GM21825 (cell line): ENCODE results near the gene BRD9.
A peak's percentile ranks its signal among the peaks of the same experiment; 100 is the strongest.
"Not testable (repeated sequence)": the region's sequence is repeated elsewhere in the genome, so short reads cannot be mapped to it uniquely, and the experiment has no call there.

ENCODE experiments used
- ATAC-seq: cut with Tn5 transposase; IDR thresholded peaks from one replicate; pipeline ENCODE4 v1.9.1; 2021; ENCODE audit warnings: mild to moderate bottlenecking, moderate library complexity; ENCODE audit not compliant: unreplicated experiment

BRD9 gene

DNA sequence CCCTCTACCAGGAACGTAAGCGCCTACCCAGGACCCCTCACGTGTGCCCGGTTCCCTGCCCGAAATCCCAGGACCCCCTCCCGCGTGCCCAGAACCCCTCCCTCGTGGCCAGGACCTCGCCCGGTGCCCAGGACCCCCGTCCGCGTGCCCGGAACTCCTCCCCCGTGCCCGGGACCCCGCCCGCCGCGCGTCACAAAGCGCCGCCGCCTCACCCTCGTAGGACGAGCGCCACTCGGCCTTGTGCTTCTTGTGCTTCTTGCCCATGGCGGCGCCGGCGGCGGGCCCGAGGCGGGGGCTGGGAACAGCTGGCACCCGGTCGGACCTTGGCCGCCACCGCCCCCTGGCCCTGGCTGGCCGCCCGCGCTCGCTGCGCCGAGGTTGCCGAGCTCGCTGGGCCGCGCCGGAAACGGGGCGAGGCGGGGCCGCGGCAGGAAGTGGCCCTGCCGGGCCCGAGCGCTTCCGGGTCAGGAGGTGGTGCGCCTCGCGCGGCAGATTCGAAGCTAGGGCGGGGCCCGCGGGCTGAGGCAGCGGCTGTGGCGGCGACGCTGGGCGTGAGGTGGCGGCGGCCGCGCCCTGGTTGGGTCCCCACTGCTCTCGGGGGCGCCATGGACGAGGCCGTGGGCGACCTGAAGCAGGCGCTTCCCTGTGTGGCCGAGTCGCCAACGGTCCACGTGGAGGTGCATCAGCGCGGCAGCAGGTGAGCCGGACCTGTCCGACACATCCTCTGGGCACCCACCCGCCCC lies at the start of gene BRD9, which contains the start of gene TRIP13:
BRD9 (minus strand) TSS at position 408 of the 743 bp plus-strand sequence; CDS start at position 264, 144 bp downstream.
TRIP13 (plus strand) TSS at position 491 of the 743 bp plus-strand sequence; CDS start at position 606, 115 bp downstream.
- ATAC-seq = peak; percentile 93

DNA sequence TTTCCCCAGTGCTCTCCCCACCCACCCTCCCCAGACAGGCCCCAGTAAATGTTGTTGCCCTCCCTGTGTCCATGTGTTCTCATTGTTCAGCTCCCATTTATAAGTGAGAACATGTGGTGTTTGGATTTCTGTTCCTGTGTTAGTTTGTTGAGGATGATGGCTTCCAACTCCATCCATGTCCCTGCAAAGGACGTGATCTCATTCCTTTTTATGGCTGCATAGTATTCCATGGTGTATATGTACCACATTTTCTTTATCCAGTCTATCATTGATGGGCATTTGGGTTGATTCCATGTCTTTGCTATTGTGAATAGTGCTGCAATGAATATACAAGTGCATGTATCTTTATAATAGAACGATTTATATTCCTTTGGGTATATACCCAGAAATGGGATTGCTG lies 48.1 kb upstream of the BRD9 start:
- not testable (repeated sequence) for ATAC-seq

DNA sequence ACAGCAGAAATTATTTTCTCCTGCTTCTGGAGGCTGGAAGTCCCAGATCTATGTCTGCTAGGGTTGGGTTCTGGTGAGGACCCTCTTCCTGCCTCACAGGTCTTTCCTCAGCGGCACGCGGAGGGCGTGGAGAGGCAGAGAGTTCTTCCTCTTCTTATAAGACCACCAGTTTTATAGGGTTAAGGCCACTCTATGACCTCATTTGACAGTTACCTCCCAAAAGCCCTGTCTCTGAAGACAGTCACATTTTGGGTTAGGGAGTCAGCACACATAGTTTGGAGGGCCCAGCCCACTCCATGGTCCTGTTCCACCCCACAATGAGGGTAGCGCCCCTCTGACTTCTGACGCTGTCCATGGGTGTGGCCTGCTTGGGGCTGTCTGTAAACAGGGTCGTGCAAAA lies 46.8 kb upstream of the BRD9 start:
- ATAC-seq = no peak

DNA sequence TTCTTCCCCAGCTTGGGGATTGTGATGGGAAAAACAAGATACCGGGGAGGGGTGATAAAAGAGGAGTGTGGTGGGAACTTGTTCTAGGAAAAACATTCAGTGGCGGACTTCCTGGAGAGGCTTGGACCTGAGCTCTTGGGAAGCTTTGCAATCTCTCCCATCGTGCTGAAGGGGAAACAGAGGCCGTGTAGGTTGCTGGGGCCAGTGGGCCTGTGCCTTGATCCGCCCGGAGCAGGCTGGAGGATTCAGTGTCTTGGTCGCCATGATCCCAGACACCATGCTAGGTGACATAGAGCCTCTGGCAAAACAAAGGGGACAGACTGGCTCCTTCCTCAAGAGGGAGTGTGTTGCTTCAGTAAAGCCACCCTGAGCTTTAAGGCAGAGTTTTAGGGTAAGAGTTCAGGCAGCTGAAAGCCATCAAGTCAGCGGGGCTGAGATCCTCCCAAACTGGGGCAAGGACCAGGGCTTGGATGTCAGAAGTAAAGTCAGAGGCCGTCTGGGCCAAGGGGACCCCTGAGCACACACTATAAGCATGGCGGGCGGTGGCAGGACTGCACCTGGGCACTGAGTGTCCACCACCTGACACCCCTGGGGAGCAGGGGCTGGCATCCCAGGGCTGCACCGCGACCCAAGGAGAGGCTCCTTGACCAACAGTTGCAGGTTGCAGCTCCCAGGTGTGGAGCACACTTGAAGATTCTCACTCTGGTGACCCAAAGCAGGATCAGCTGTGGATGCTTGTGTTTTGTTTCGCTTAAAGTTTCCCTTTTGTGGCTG lies 44.7 kb upstream of the BRD9 start:
- ATAC-seq = no peak

DNA sequence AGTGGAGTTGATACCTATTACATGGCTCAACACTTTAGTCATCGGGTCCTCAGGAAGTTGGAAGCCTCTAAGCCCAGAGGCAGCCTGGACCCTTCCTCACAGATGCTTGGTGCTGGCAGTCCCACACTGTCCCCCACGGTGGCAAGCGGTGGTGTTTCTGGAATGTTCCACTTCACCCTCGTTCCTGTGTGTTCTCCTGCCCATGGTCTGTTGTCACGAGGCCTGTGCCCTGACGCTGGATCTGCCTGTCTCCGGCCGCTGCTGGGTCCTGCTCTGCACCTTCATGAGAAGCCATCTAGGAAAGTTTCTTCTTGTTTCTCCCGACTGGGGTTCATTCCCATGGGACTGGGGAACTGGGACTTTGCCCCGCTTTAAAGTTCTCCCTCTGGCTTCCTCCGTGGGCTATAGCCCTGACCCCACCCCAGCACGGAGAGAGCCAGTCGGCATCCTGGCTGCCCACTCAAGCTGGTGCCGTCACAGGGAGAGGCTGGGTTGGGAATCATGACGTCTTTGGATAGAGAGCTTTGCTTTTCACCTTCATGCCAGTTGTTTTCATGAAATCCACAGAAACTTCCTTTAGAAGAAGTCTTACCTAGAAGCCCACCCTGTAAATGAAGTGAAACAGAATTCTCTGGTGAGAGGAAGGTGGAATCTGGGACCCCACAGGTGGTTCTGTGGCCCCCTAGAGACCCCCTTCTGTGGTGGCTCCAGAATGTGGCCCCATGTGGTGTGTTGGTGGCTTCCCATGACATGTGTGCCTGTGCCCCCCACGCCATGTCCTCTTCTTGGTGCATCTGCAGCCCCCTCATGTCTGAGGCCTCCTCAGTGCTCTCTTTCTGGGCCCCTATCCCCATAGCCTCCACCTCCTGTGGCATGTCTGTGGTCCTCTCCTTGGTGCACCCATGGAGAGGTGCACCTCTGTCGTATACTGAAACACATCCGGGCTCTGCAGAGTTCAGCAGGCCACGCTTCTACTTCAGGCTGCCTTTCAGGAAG lies 43.8 kb upstream of the BRD9 start:
- ATAC-seq = no peak

DNA sequence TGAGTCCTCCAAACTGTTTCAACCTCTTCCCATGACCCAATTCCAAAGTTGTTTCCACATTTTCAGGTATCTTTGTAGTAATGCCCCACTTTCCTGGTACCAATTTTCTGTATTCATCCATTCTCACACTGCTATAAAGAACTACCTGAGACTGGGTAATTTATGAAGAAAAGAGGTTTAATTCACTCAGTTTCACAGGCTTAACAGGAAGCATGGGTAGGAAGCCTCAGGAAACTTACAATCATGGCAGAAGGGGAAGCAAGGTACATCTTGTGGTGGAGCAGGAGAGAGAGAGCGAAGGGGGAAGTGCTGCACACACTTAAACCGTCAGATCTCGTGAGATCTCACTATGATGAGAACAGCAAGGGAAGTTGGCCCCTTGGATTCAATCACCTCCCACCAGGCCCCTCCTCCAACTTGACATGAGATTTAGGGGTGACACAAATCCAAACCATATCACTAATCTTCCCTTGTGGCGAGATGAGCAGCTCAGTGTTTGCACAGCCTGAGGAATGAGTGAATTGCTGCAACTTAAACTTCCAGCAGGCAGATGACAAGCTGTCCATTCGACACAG lies 43.0 kb upstream of the BRD9 start:
- ATAC-seq = no peak

DNA sequence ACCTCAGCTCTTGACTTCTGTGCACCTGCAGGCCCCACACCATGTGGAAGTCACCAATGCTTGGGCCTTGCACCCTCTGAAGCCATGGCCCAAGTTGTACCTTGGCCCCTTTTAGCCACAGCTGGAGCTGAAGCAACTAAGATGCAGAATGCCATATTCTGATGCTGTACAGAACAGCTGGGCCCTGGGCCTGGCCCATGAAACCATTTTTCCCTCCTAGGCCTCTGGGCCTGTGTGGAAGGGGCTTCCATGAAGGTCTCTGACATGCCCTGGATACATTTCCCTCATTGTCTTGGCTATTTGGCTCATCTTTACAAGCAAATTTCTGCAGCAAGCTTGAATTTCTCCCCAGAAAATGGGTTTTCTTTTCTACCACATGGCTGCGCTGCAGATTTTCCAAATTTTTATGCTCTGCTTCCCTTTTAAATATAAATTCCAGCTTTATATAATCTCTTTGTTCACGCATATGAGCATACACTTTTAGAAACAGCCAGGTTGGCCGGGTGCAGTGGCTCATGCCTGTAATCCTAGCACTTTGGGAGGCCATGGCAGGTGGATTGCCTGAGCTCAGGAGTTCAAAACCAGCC lies 41.9 kb upstream of the BRD9 start:
- ATAC-seq = not testable (repeated sequence)

DNA sequence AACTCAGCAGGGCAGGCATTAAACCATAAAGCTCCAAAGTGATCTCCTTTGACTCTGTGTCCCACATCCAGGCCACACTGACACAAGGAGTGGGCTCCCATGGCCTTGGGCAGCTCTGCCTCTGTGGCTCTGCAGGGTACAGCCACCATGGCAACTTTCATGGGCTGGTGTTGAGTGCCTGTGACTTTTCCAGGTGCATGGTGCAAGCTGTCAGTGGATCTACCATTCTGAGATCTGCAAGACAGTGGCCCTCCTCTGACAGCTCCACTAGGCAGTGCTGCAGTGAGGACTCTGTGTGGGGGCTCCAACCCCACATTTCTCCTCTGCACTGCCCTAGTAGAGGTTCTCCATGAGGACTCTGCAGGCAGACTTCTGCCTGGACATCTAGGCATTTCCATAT lies 41.4 kb upstream of the BRD9 start:
- not testable (repeated sequence) for ATAC-seq

DNA sequence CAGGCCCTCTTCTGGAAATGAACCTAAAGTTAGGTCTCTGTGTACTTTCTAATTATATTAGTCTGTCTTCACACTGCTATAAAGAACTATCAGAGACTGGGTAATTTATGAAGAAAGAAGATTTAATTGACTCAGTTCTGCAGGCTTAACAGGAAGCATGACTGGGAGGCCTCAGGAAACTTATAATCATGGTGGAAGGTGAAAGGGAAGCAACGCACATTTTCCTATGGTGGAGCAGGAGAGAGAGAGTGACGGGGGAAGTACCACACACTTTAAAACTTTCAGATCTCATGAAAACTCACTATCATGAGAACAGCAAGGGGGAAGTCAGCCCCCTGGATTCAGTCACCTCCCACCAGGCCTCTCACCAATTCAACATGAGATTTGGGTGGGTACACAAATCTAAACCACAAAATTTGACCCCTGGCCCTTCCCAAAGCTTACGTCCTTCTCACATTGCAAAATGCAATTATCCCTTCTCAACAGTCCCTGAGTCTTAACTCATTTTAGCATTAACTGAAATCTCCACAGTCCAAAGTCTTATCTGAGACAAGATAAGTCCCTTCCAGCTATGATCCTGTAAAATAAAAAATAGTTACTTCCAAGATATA lies 40.8 kb upstream of the BRD9 start:
- no peak for ATAC-seq

DNA sequence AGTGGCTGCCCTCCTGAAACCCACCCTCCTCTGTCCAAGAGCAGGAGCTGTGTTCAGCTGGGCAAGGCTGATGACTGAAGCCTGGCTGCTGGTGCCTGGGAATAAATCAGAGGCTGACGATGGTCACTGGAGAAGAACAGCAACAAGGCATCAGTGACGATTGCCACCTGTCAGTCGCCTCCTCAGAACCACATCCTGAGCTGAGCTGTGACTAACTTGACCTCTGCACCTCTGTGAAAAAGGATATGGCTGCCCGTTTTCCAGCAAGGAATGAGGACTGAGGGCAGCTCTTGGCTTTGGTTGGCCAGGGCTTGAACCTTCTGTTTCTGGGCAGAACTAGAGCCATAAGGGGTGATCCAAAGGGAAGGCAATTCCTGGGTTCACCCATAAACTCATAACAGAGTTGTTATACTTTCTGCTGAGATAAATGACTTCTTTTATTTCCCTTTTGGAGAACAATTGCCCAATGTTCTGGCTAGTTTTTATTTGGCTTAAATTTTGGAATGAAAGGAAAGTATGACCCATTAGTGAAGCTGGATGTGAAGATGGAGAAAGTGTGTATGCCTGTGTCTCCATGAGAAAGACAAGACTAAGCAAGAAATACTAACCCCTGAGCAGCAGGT lies 40.1 kb upstream of the BRD9 start:
- ATAC-seq = no peak

DNA sequence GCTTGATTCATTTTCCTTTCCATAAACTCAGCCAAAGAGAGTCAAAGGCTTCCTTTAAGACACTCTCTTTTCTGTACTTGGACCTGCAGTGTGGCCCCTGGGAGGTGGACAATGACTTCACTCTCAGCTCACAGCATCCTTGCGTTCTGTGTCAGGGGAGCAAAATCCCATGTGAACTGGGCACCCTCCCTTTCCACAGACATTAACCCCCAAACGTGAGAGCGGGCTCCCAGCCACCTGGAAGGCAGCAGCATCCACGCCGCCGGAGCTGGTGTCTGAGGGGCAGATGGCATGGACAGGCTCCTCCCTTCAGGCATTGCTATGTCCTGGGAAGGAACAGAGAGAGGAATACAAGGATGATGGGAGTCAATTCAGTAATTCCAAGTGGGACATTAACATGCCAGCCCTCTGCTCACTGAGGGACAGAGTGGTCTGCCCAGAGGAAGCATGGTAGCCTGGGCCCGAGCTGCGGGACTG lies 39.6 kb upstream of the BRD9 start:
- no peak for ATAC-seq

DNA sequence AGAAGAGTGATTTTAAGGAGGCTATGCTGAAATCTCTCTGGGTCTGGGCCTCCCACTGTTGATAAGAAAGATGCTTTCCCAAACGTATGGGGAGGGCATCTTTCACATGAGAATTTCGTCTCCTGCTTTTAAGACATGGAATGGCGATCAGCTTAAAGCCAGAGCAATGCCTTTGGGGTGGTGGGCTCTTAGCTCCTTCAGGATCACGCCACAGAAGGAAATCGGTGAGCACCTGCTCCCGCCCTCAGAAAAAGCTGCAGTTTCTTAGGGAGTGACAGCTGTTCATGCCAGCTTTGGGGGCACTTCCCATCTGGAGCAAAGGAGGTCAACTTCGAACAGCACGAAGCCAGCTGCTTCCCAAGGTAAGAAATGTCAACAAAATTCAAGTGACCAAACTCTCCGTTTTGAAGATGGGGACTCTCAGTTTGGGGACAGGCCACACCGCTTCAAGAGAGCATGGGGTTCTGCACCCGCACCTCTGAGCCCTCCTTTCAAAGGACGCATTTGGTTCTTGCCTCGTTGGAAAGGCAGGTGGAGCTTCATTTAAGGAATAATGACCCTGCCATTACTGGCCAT lies 39.1 kb upstream of the BRD9 start:
- no peak for ATAC-seq

DNA sequence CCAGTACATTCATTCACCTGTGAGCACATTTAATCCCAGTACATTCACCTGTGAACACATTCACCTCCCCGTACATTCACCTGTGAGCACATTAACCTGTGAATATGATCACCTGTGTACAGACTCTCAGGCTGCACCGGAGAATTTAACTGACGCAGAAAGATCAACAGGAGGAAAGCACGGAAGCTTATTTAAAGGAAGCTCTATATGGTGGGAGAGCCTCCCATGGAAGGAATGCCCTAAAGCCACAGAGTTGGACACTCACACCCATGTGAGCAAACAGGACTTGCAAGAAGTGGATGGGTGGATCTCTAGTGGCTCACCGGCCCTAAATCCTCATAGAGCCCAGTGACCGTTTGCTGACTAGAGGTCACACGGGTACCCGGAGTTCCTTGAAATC lies 38.3 kb upstream of the BRD9 start:
- no peak for ATAC-seq

DNA sequence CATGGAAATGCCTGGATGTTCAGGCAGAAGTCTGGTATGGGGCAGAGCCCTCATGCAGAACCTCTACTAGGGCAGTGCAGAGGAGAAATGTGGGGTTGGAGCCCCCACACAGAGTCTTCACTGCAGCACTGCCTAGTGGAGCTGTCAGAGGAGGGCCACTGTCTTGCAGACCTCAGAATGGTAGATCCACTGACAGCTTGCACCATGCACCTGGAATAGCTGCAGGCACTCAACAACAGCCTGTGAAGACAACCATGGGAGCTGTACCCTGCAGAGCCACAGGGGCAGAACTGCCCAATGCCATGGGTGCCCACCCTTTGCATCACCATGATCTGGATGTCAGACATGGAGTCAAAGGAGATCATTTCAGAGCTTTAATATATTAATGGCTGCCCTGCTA lies 37.0 kb upstream of the BRD9 start:
- no peak for ATAC-seq

DNA sequence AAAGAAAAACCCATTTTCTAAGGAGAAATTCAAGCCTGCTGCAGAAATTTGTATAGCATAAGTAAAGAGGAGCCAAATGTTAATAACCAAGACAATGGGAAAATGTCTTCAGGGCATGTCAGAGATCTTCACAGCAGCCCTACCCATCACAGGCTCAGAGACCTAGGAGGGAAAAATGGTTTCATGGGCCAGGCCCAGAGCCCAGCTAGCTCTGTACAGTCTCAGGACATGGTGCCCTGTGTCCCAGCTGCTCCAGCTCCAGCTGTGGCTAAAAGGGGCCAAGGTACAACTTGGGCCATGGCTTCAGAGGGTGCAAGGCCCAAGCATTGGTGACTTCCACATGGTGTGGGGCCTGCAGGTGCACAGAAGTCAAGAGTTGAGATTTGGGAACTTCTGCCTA lies 36.6 kb upstream of the BRD9 start:
- ATAC-seq = not testable (repeated sequence)

DNA sequence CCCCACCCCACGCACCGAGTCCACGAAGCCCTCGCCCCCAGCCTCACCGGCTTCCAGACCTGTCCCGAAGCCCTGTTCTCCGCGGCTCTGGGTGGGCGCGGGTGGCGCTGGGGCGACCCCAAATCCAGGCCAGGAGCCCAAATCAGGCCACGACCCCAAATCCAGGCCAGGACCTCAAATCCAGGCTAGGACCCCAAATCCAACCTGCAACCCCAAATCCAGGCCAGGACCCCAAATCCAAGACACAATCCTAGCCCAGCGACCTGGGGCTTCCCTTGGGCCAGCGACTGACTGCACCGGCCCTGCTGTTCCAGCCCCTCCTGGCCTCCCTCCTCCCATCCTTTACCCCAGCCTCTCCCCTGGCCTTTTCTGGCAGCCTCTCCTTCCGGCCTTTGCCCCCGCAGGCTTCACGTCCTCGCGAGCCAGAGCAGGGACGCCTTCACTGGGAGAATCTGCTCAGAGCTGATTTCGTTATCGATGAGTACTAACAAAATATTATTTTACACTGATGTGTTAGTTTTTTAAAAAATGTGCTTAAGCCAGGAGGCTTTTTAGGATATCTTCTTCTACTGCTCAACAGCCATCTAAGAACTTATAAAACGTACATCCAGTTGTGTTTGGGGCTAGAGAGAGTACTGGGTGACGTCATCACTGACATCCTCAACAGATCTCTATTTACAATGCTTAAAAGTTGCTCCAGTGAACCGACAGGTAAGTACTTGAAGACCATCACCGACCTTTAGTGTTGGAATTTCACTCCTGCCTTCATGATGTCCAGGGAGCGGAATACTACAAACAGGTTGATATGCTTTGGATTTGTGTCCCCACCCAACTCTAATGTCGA lies 34.8 kb upstream of the BRD9 start:
- no peak for ATAC-seq

DNA sequence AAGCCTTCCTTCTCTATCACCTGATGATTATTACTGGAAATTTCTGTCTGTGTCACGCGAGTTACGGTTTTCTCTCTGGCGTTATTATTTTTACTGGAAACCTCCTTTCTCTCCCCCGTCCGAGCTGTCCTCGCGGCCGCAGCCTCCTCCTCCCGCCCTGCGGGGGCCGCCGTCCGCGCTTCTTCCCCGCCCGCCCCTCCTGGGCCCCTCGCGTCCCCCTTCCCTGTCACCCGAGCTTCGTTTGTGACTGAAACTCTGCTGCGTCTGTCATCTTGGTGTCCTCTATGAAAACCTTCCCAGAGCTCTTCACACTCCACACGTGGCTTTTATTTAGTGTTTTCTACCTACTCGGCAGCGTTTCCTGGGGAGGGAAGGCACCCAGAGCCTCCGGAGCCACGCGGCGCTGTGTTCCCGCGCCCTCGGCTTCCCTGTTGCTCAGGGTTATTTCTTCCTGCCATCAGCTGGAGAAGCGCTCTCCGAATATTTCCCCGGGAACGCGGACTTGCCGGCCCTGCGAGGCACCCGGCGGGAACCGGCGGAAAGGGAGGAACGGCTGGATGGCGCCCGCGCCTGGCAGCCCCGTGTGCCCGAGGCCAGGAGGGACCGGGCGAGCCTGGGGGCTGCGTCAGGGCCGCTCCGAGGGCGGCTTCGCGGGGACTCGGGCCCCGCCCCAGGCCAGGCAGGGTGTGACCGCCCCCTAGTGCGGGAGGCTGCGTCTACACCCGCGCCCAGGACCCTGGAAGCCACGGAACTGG lies 34.0 kb upstream of the BRD9 start:
- no peak for ATAC-seq
